ENCODE results near the gene MPEG1.
A peak's percentile ranks its signal among the peaks of the same experiment; 100 is the strongest.

MPEG1 gene

GRCh38 chr11:59180907-59181306 is 31.8 kb downstream of the MPEG1 start:
- TF ChIP-seq CTCF (conservative IDR thresholded peaks at IDR 0.05; ENCODE audit: control insufficient read depth, insufficient read depth, low read depth, low read length) = no peak
- DNase-seq (ENCODE audit: low read depth) = no peak
- no peak overlapping the region for H3K4me3 ChIP-seq (ENCODE audit: control insufficient read depth, low read depth, low read length)

- no peak for TF ChIP-seq CTCF (conservative IDR thresholded peaks at IDR 0.05; ENCODE audit: control insufficient read depth, insufficient read depth, low read depth, low read length)
- no peak for DNase-seq (ENCODE audit: low read depth)
Observed at GRCh38 chr11:59180168-59180776, 32.5 kb downstream of the MPEG1 start.

GRCh38 chr11:59179121-59179520 is 33.6 kb downstream of the MPEG1 start:
- H3K4me3 ChIP-seq (ENCODE audit: control insufficient read depth, low read depth, low read length) = no peak overlapping the region
- TF ChIP-seq CTCF (conservative IDR thresholded peaks at IDR 0.05; ENCODE audit: control insufficient read depth, insufficient read depth, low read depth, low read length) = no peak
- no peak for DNase-seq (ENCODE audit: low read depth)

More at GRCh38 chr11:59180168-59180776, 32.5 kb downstream of the MPEG1 start:
- H3K4me3 ChIP-seq (ENCODE audit: control insufficient read depth, low read depth, low read length) = no peak overlapping the region

GRCh38 chr11:59178402-59178801 is 34.3 kb downstream of the MPEG1 start:
- DNase-seq (ENCODE audit: low read depth) = no peak
- TF ChIP-seq CTCF (conservative IDR thresholded peaks at IDR 0.05; ENCODE audit: control insufficient read depth, insufficient read depth, low read depth, low read length) = no peak
- no peak overlapping the region for H3K4me3 ChIP-seq (ENCODE audit: control insufficient read depth, low read depth, low read length)

GRCh38 chr11:59176330-59176729 is 36.4 kb downstream of the MPEG1 start:
- H3K4me3 ChIP-seq (ENCODE audit: control insufficient read depth, low read depth, low read length) = no peak overlapping the region
- no peak for TF ChIP-seq CTCF (conservative IDR thresholded peaks at IDR 0.05; ENCODE audit: control insufficient read depth, insufficient read depth, low read depth, low read length)
- peak; percentile 34 for DNase-seq (ENCODE audit: low read depth)

GRCh38 chr11:59175091-59175501 is 37.6 kb downstream of the MPEG1 start:
- TF ChIP-seq CTCF (conservative IDR thresholded peaks at IDR 0.05; ENCODE audit: control insufficient read depth, insufficient read depth, low read depth, low read length) = no peak
- H3K4me3 ChIP-seq (ENCODE audit: control insufficient read depth, low read depth, low read length) = no peak overlapping the region
- DNase-seq (ENCODE audit: low read depth) = no peak

- no peak for DNase-seq (ENCODE audit: low read depth)
- no peak overlapping the region for H3K4me3 ChIP-seq (ENCODE audit: control insufficient read depth, low read depth, low read length)
Observed at GRCh38 chr11:59174664-59175033, 38.1 kb downstream of the MPEG1 start.

More at GRCh38 chr11:59174664-59175033, 38.1 kb downstream of the MPEG1 start:
- no peak for TF ChIP-seq CTCF (conservative IDR thresholded peaks at IDR 0.05; ENCODE audit: control insufficient read depth, insufficient read depth, low read depth, low read length)
